DOHH2 (cell line): Measurements from ENCODE around the gene FRAS1.

Experiments
- H3F3A ChIP-seq: fragments of 200-600 bp; sonication (generic), shearing (Covaris generic); 2 replicates; pipeline ENCODE4 v1.6.0; 2016; ENCODE audit warnings: antibody characterized with exemption, mild to moderate bottlenecking; ENCODE audit not compliant: control insufficient read depth, insufficient read depth
- H3K27ac ChIP-seq: fragments of 200-600 bp; sonication (generic); 2 replicates; pipeline ENCODE4 v1.5.1; 2014; ENCODE audit warnings: low read depth, mild to moderate bottlenecking, low read length, moderate library complexity
- H3K27me3 ChIP-seq: fragments of 200-600 bp; sonication (generic); 2 replicates; pipeline ENCODE4 v1.6.1; 2014; ENCODE audit warnings: mild to moderate bottlenecking, low read length, mixed read lengths; ENCODE audit not compliant: control insufficient read depth
- H3K36me3 ChIP-seq: fragments of 200-600 bp; sonication (generic); 2 replicates; pipeline ENCODE4 v1.6.1; 2014; ENCODE audit warnings: mild to moderate bottlenecking, low read length, moderate library complexity, mixed read lengths; ENCODE audit not compliant: control insufficient read depth
- H3K4me1 ChIP-seq: fragments of 200-600 bp; sonication (generic); 2 replicates; pipeline ENCODE4 v1.6.1; 2014; ENCODE audit warnings: mild to moderate bottlenecking, low read length, mixed read lengths; ENCODE audit not compliant: control insufficient read depth
- H3K4me2 ChIP-seq: fragments of 200-600 bp; sonication (generic); 2 replicates; pipeline ENCODE4 v1.6.0; 2014; ENCODE audit warnings: mild to moderate bottlenecking, low read length, moderate library complexity
- H3K4me3 ChIP-seq: fragments of 200-600 bp; sonication (generic); 2 replicates; pipeline ENCODE4 v1.5.1; 2014; ENCODE audit warnings: mild to moderate bottlenecking, low read length, mixed read lengths
- H3K79me2 ChIP-seq: fragments of 200-600 bp; sonication (generic); 2 replicates; pipeline ENCODE4 v1.6.1; 2014; ENCODE audit warnings: mild to moderate bottlenecking, low read length, mixed read lengths; ENCODE audit not compliant: control insufficient read depth
- H3K9me2 ChIP-seq: fragments of 200-600 bp; sonication (generic); replicated peaks from 2 replicates; pipeline ENCODE4 v1.6.1; 2014; ENCODE audit warnings: mild to moderate bottlenecking, low read length, mixed read lengths; ENCODE audit not compliant: control insufficient read depth
- H3K9me3 ChIP-seq: fragments of 200-600 bp; sonication (generic); 2 replicates; pipeline ENCODE4 v1.6.1; 2014; ENCODE audit warnings: antibody characterized with exemption, low read length, mixed read lengths; ENCODE audit not compliant: control insufficient read depth, insufficient read depth
- H4K20me1 ChIP-seq: fragments of 200-600 bp; sonication (generic); 2 replicates; pipeline ENCODE4 v1.6.0; 2014; ENCODE audit warnings: low read depth, mild to moderate bottlenecking, antibody characterized with exemption, low read length, moderate library complexity; ENCODE audit not compliant: control insufficient read depth, insufficient read depth
- CTCF ChIP-seq: fragments of 200-600 bp; sonication (generic); IDR thresholded peaks from one replicate; pipeline ENCODE4 v1.5.1; 2014; ENCODE audit warnings: antibody characterized with exemption, mild to moderate bottlenecking, low read depth, low read length; ENCODE audit not compliant: poor library complexity, severe bottlenecking
- EZH2phosphoT487 ChIP-seq: fragments of 200-600 bp; sonication (generic); IDR thresholded peaks from 2 replicates; pipeline ENCODE4 v1.6.1; 2017; ENCODE audit warnings: borderline replicate concordance, mild to moderate bottlenecking, antibody characterized with exemption, low read length, moderate library complexity, mixed read lengths

The FRAS1 gene

GRCh38 chr4:78395642-78396041 lies 338.5 kb downstream of the FRAS1 start:
- H4K20me1 ChIP-seq, result no peaks in the 10 kb centered on the region
- H3F3A ChIP-seq, result no peaks in the 10 kb centered on the region
- H3K36me3 ChIP-seq, result no peaks in the 10 kb centered on the region
- no peaks in the 10 kb centered on the region; the same call in 1 of the 2 replicates for H3K9me3 ChIP-seq
- no peaks in the 10 kb centered on the region for H3K4me1 ChIP-seq
- TF ChIP-seq CTCF (no peak), EZH2phosphoT487 (no peak)
- no peaks in the 10 kb centered on the region for H3K27me3 ChIP-seq
- no peaks in the 10 kb centered on the region for H3K9me2 ChIP-seq
- H3K4me3 ChIP-seq, result no peak overlapping the region
- no peak overlapping the region for H3K27ac ChIP-seq
- H3K4me2 ChIP-seq, result no peak overlapping the region
- no peaks in the 10 kb centered on the region for H3K79me2 ChIP-seq

- no peak overlapping the region for H3K4me3 ChIP-seq
- H3K36me3 ChIP-seq, result no peaks in the 10 kb centered on the region
- no peaks in the 10 kb centered on the region; the same call in 1 of the 2 replicates for H3K9me3 ChIP-seq
- H3K79me2 ChIP-seq, result no peaks in the 10 kb centered on the region
- no peaks in the 10 kb centered on the region for H3K27me3 ChIP-seq
- no peaks in the 10 kb centered on the region for H3F3A ChIP-seq
- no peak for TF ChIP-seq CTCF
- no peak for TF ChIP-seq EZH2phosphoT487
- no peaks in the 10 kb centered on the region for H3K4me1 ChIP-seq
- H3K9me2 ChIP-seq, result no peaks in the 10 kb centered on the region
- no peak overlapping the region for H3K27ac ChIP-seq
- H4K20me1 ChIP-seq, result no peaks in the 10 kb centered on the region
- H3K4me2 ChIP-seq, result no peak overlapping the region
Measured at GRCh38 chr4:78396613-78397291, 339.6 kb downstream of the FRAS1 start.

DNA sequence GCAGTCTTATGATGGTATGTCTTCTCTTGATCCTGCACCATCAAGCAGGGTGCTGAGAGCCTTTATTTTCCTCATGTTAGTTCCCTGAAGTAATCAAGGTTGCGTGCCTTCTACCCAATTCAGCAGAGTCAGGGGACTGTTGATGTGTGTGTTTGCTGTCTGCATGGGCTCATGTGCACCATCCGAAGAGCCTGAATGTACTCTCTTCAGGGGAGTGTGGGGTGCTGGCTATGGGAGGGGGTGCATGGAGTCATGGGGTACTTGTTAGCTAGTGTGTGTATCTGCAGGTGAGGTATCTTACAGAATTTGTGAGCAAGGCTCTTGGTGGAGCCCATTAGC lies 340.1 kb downstream of the FRAS1 start:
- H3K9me3 ChIP-seq, result no peaks in the 10 kb centered on the region; the same call in 1 of the 2 replicates
- H3F3A ChIP-seq, result no peaks in the 10 kb centered on the region
- no peaks in the 10 kb centered on the region for H3K9me2 ChIP-seq
- TF ChIP-seq CTCF (no peak), EZH2phosphoT487 (no peak)
- H3K27ac ChIP-seq, result no peak overlapping the region
- H3K4me2 ChIP-seq, result no peak overlapping the region
- H3K4me1 ChIP-seq, result no peaks in the 10 kb centered on the region
- H3K79me2 ChIP-seq, result no peaks in the 10 kb centered on the region
- H3K36me3 ChIP-seq, result no peaks in the 10 kb centered on the region
- no peak overlapping the region for H3K4me3 ChIP-seq
- no peaks in the 10 kb centered on the region for H3K27me3 ChIP-seq
- H4K20me1 ChIP-seq, result no peaks in the 10 kb centered on the region
